ENCODE results near the gene RAB8B.

The RAB8B gene

GRCh38 chr15:63292241-63292640, 102.8 kb downstream of the RAB8B start:
- Histone ChIP-seq H3K14ac (ENCODE audit: low read length) (no peak overlapping the region), H3K27me3 (ENCODE audit: control insufficient read depth in 3 of 3, insufficient read depth in 3 of 3, low read depth in 1 of 3, low read length in 3 of 3) (no peaks in the 10 kb centered on the region), H3K23ac (ENCODE audit: low read depth, low read length, poor library complexity) (no peak overlapping the region), H2BK15ac (ENCODE audit: low read length) (no peak overlapping the region), H3K4me1 (ENCODE audit: control insufficient read depth in 2 of 2, insufficient read depth in 1 of 2, low read depth in 1 of 2, low read length in 2 of 2) (peaks cover 0 to 11% of the 10 kb centered on the region in 2 donors), H2AFZ (ENCODE audit: low read length) (no peak overlapping the region), H3K4me2 (ENCODE audit: insufficient read depth, low read length, poor library complexity, severe bottlenecking) (no peak overlapping the region), H3K4ac (ENCODE audit: low read length) (no peak overlapping the region), H3K4me3 (ENCODE audit: low read length in 2 of 2) (no peak overlapping the region), H3K9me3 (replicated peaks in 1 of 2; ENCODE audit: control insufficient read depth in 2 of 2, insufficient read depth in 1 of 2, low read depth in 1 of 2, low read length in 2 of 2) (no peaks in the 10 kb centered on the region), H2BK12ac (ENCODE audit: low read length) (no peak overlapping the region), H3K9ac (ENCODE audit: low read depth, low read length, poor library complexity) (no peak overlapping the region), H2AK5ac (ENCODE audit: low read depth, low read length) (no peak overlapping the region), H2BK120ac (ENCODE audit: low read depth, low read length) (no peak overlapping the region), H4K91ac (ENCODE audit: low read depth, low read length, poor library complexity) (no peak overlapping the region), H3K36me3 (replicated peaks in 1 of 2; ENCODE audit: control insufficient read depth in 2 of 2, insufficient read depth in 2 of 2, low read length in 2 of 2) (no peaks in the 10 kb centered on the region), H3K79me1 (ENCODE audit: low read depth, low read length) (no peaks in the 10 kb centered on the region), H3K27ac (replicated peaks; ENCODE audit: low read length) (no peak overlapping the region), H4K8ac (ENCODE audit: low read depth, low read length) (no peak overlapping the region), H2BK5ac (ENCODE audit: low read length) (no peak overlapping the region), H3K18ac (ENCODE audit: low read length) (no peak overlapping the region)
- no CpG with 5 or more reads among the region's 3 CpGs for WGBS, 2 donors (ENCODE audit: extremely low coverage in 2 of 2, insufficient read length in 2 of 2, insufficient replicate concordance in 1 of 2)
- no peak for DNase-seq (ENCODE audit: low spot score)

DNA sequence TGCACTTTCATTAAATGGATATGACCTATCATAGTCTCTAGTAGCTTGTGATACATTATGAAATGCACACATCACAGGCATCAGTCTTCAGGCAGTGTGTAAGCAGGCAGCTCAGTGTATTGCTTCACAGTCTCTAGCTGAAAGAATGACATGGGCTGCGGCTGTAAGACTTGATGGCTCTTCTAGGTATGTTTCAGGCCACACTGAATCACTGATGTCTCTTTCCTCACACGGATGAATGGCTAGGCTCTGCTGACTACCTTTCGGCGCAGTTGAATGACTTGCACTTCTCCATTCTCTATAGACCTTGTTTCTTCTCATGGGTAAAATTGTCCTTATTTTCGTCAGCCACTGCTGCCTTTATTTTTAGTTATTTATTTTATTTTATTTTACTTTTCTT, 103.4 kb downstream of the RAB8B start:
- Histone ChIP-seq H3K79me1 (ENCODE audit: low read depth, low read length) (no peaks in the 10 kb centered on the region), H3K14ac (ENCODE audit: low read length) (no peak overlapping the region), H3K9me3 (replicated peaks in 1 of 2; ENCODE audit: control insufficient read depth in 2 of 2, insufficient read depth in 1 of 2, low read depth in 1 of 2, low read length in 2 of 2) (no peaks in the 10 kb centered on the region), H4K91ac (ENCODE audit: low read depth, low read length, poor library complexity) (no peak overlapping the region), H3K27me3 (ENCODE audit: control insufficient read depth in 3 of 3, insufficient read depth in 3 of 3, low read depth in 1 of 3, low read length in 3 of 3) (no peaks in the 10 kb centered on the region), H3K27ac (replicated peaks; ENCODE audit: low read length) (no peak overlapping the region), H4K8ac (ENCODE audit: low read depth, low read length) (no peak overlapping the region), H3K4me2 (ENCODE audit: insufficient read depth, low read length, poor library complexity, severe bottlenecking) (no peak overlapping the region), H3K9ac (ENCODE audit: low read depth, low read length, poor library complexity) (no peak overlapping the region), H2AK5ac (ENCODE audit: low read depth, low read length) (no peak overlapping the region), H2BK120ac (ENCODE audit: low read depth, low read length) (no peak overlapping the region), H3K18ac (ENCODE audit: low read length) (no peak overlapping the region), H3K4me3 (ENCODE audit: low read length in 2 of 2) (no peak overlapping the region), H3K4me1 (ENCODE audit: control insufficient read depth in 2 of 2, insufficient read depth in 1 of 2, low read depth in 1 of 2, low read length in 2 of 2) (peaks cover 0 to 11% of the 10 kb centered on the region in 2 donors), H3K4ac (ENCODE audit: low read length) (no peak overlapping the region), H2BK12ac (ENCODE audit: low read length) (no peak overlapping the region), H2BK5ac (ENCODE audit: low read length) (no peak overlapping the region), H2AFZ (ENCODE audit: low read length) (no peak overlapping the region), H3K23ac (ENCODE audit: low read depth, low read length, poor library complexity) (no peak overlapping the region), H3K36me3 (replicated peaks in 1 of 2; ENCODE audit: control insufficient read depth in 2 of 2, insufficient read depth in 2 of 2, low read length in 2 of 2) (no peaks in the 10 kb centered on the region), H2BK15ac (ENCODE audit: low read length) (no peak overlapping the region)
- no CpG with 5 or more reads among the region's 5 CpGs for WGBS, 2 donors (ENCODE audit: extremely low coverage in 2 of 2, insufficient read length in 2 of 2, insufficient replicate concordance in 1 of 2)
- no peak for DNase-seq (ENCODE audit: low spot score)

GRCh38 chr15:63294359-63294758, 105.0 kb downstream of the RAB8B start:
- Histone ChIP-seq H2AFZ (ENCODE audit: low read length) (no peak overlapping the region), H2BK120ac (ENCODE audit: low read depth, low read length) (no peak overlapping the region), H3K18ac (ENCODE audit: low read length) (no peak overlapping the region), H3K9me3 (replicated peaks in 1 of 2; ENCODE audit: control insufficient read depth in 2 of 2, insufficient read depth in 1 of 2, low read depth in 1 of 2, low read length in 2 of 2) (no peaks in the 10 kb centered on the region), H2BK12ac (ENCODE audit: low read length) (peak overlapping the region; percentile 34), H3K4me1 (ENCODE audit: control insufficient read depth in 2 of 2, insufficient read depth in 1 of 2, low read depth in 1 of 2, low read length in 2 of 2) (peaks cover 0 to 7% of the 10 kb centered on the region in 2 donors), H3K4me3 (ENCODE audit: low read length in 2 of 2) (no peak overlapping the region), H4K91ac (ENCODE audit: low read depth, low read length, poor library complexity) (no peak overlapping the region), H3K14ac (ENCODE audit: low read length) (no peak overlapping the region), H2BK5ac (ENCODE audit: low read length) (no peak overlapping the region), H3K4ac (ENCODE audit: low read length) (no peak overlapping the region), H4K8ac (ENCODE audit: low read depth, low read length) (no peak overlapping the region), H3K27me3 (ENCODE audit: control insufficient read depth in 3 of 3, insufficient read depth in 3 of 3, low read depth in 1 of 3, low read length in 3 of 3) (no peaks in the 10 kb centered on the region), H3K9ac (ENCODE audit: low read depth, low read length, poor library complexity) (no peak overlapping the region), H3K4me2 (ENCODE audit: insufficient read depth, low read length, poor library complexity, severe bottlenecking) (no peak overlapping the region), H2BK15ac (ENCODE audit: low read length) (no peak overlapping the region), H2AK5ac (ENCODE audit: low read depth, low read length) (no peak overlapping the region), H3K23ac (ENCODE audit: low read depth, low read length, poor library complexity) (no peak overlapping the region), H3K36me3 (replicated peaks in 1 of 2; ENCODE audit: control insufficient read depth in 2 of 2, insufficient read depth in 2 of 2, low read length in 2 of 2) (no peaks in the 10 kb centered on the region), H3K27ac (replicated peaks; ENCODE audit: low read length) (no peak overlapping the region), H3K79me1 (ENCODE audit: low read depth, low read length) (no peaks in the 10 kb centered on the region)
- no CpG with 5 or more reads among the region's 3 CpGs for WGBS, 2 donors (ENCODE audit: extremely low coverage in 2 of 2, insufficient read length in 2 of 2, insufficient replicate concordance in 1 of 2)
- DNase-seq (ENCODE audit: low spot score), result no peak

GRCh38 chr15:63295341-63295740, 105.9 kb downstream of the RAB8B start:
- Histone ChIP-seq H2BK5ac (ENCODE audit: low read length) (no peak overlapping the region), H3K36me3 (replicated peaks in 1 of 2; ENCODE audit: control insufficient read depth in 2 of 2, insufficient read depth in 2 of 2, low read length in 2 of 2) (no peaks in the 10 kb centered on the region), H4K8ac (ENCODE audit: low read depth, low read length) (no peak overlapping the region), H3K9ac (ENCODE audit: low read depth, low read length, poor library complexity) (no peak overlapping the region), H2BK15ac (ENCODE audit: low read length) (no peak overlapping the region), H3K23ac (ENCODE audit: low read depth, low read length, poor library complexity) (no peak overlapping the region), H3K14ac (ENCODE audit: low read length) (no peak overlapping the region), H2BK120ac (ENCODE audit: low read depth, low read length) (no peak overlapping the region), H3K18ac (ENCODE audit: low read length) (no peak overlapping the region), H3K79me1 (ENCODE audit: low read depth, low read length) (no peaks in the 10 kb centered on the region), H3K9me3 (replicated peaks in 1 of 2; ENCODE audit: control insufficient read depth in 2 of 2, insufficient read depth in 1 of 2, low read depth in 1 of 2, low read length in 2 of 2) (no peaks in the 10 kb centered on the region), H3K4me1 (ENCODE audit: control insufficient read depth in 2 of 2, insufficient read depth in 1 of 2, low read depth in 1 of 2, low read length in 2 of 2) (peaks cover 0 to 14% of the 10 kb centered on the region in 2 donors), H2AFZ (ENCODE audit: low read length) (no peak overlapping the region), H4K91ac (ENCODE audit: low read depth, low read length, poor library complexity) (no peak overlapping the region), H2BK12ac (ENCODE audit: low read length) (no peak overlapping the region), H2AK5ac (ENCODE audit: low read depth, low read length) (no peak overlapping the region), H3K4me3 (ENCODE audit: low read length in 2 of 2) (no peak overlapping the region), H3K4ac (ENCODE audit: low read length) (no peak overlapping the region), H3K4me2 (ENCODE audit: insufficient read depth, low read length, poor library complexity, severe bottlenecking) (no peak overlapping the region), H3K27ac (replicated peaks; ENCODE audit: low read length) (no peak overlapping the region), H3K27me3 (ENCODE audit: control insufficient read depth in 3 of 3, insufficient read depth in 3 of 3, low read depth in 1 of 3, low read length in 3 of 3) (no peaks in the 10 kb centered on the region)
- DNase-seq (ENCODE audit: low spot score), result no peak

Measured in neuronal stem cell (in vitro differentiated cells).